Cardiac muscle cell (in vitro differentiated cells and primary cell): ENCODE data around the gene IER3. TPM values are rescaled to one million over a fixed set of nuclear protein-coding genes. Genes with fewer than 3 reads are reported as not detected.

Experiments used
- DNase-seq, 2 donors: peaks; one replicate each; pipeline versions ENCODE4 v3.0.0 to v3.0.0-alpha.2; 2010 to 2017; ENCODE audit warnings: low read depth in 1 of 2, low spot score in 1 of 2
- H3K27ac ChIP-seq: fragments of 200-600 bp; sonication (generic); 2 replicates; pipeline ENCODE4 v1.5.1; 2016
- H3K27me3 ChIP-seq: fragments of 200-600 bp; sonication (generic); 2 replicates; pipeline ENCODE4 v1.6.0; 2016; ENCODE audit warnings: control low read depth
- H3K36me3 ChIP-seq: fragments of 200-600 bp; sonication (generic); 2 replicates; pipeline ENCODE4 v1.5.1; 2016; ENCODE audit warnings: control low read depth
- H3K4me1 ChIP-seq: fragments of 200-600 bp; sonication (generic); 2 replicates; pipeline ENCODE4 v1.8.1; 2017; ENCODE audit warnings: low read depth, mild to moderate bottlenecking, mixed run types
- H3K4me3 ChIP-seq: fragments of 200-600 bp; sonication (generic); 2 replicates; pipeline ENCODE4 v1.5.1; 2016; ENCODE audit warnings: mild to moderate bottlenecking
- H3K9me3 ChIP-seq: fragments of 200-600 bp; sonication (generic); 2 replicates; pipeline ENCODE4 v1.5.1; 2017; ENCODE audit warnings: low read depth, mild to moderate bottlenecking, control low read depth
- CTCF ChIP-seq: IDR thresholded peaks from 2 replicates; pipeline ENCODE4 v1.5.1; 2012; ENCODE audit warnings: low read depth, mild to moderate bottlenecking, low read length
- polyA plus RNA-seq: library from polyadenylated mRNA; unstranded; fragments of >200 nt; fragmentation: Nextera tagmentation; extraction: Ambion mirVana; gene quantifications from 2 replicates; pipeline ENCODE4 v1.2.1, GENCODE V29; 2016
- total RNA-seq: library from RNA; depleted of rRNA; stranded (reverse); fragments of >200 nt; gene quantifications from 2 replicates; pipeline ENCODE4 v1.2.3, GENCODE V29; 2016

The IER3 gene
- total and polyA plus RNA-seq, 2 experiments from 2014 or later = 20.1 to 45.8 TPM

GRCh38 chr6:30741789-30742315, 2.5 kb downstream of the IER3 start:
- Histone ChIP-seq H3K27me3 (no peaks in the 10 kb centered on the region), H3K4me3 (peak overlapping the region; percentile 68), H3K4me1 (peaks cover 5% of the 10 kb centered on the region), H3K36me3 (peaks cover 30% of the 10 kb centered on the region), H3K9me3 (no peaks in the 10 kb centered on the region), H3K27ac (peak overlapping the region; percentile 82)
- no peak for TF ChIP-seq CTCF
- no peak for DNase-seq

GRCh38 chr6:30741063-30741779, 3.1 kb downstream of the IER3 start:
- TF ChIP-seq CTCF = no peak
- Histone ChIP-seq H3K27ac (peak overlapping the region; percentile 82), H3K27me3 (no peaks in the 10 kb centered on the region), H3K4me1 (peaks cover 5% of the 10 kb centered on the region), H3K36me3 (peaks cover 30% of the 10 kb centered on the region), H3K4me3 (peak overlapping the region; percentile 68), H3K9me3 (no peaks in the 10 kb centered on the region)
- DNase-seq = no peak

GRCh38 chr6:30740540-30740870, 3.8 kb downstream of the IER3 start:
- H3K27me3 ChIP-seq = no peaks in the 10 kb centered on the region
- H3K4me3 ChIP-seq = no peak overlapping the region
- H3K27ac ChIP-seq = no peak overlapping the region
- H3K4me1 ChIP-seq = peaks cover 5% of the 10 kb centered on the region
- no peaks in the 10 kb centered on the region for H3K9me3 ChIP-seq
- peaks cover 36% of the 10 kb centered on the region for H3K36me3 ChIP-seq
- no peak for TF ChIP-seq CTCF
- DNase-seq = no peak

GRCh38 chr6:30738532-30738931, 5.8 kb downstream of the IER3 start:
- no peak for DNase-seq
- H3K27ac ChIP-seq = no peak overlapping the region
- H3K4me3 ChIP-seq = no peak overlapping the region
- peaks cover 49% of the 10 kb centered on the region for H3K36me3 ChIP-seq
- TF ChIP-seq CTCF = no peak
- no peaks in the 10 kb centered on the region for H3K9me3 ChIP-seq
- no peaks in the 10 kb centered on the region for H3K27me3 ChIP-seq
- peaks cover 5% of the 10 kb centered on the region for H3K4me1 ChIP-seq

- Histone ChIP-seq H3K27ac (no peak overlapping the region), H3K4me3 (no peak overlapping the region), H3K9me3 (no peaks in the 10 kb centered on the region), H3K4me1 (peaks cover under 1% of the 10 kb centered on the region), H3K27me3 (no peaks in the 10 kb centered on the region), H3K36me3 (peaks cover 57% of the 10 kb centered on the region)
- no peak for DNase-seq
- no peak for TF ChIP-seq CTCF
Measured at GRCh38 chr6:30735668-30736314, 8.6 kb downstream of the IER3 start.
